ENCODE results near the gene SIGLEC11. TPM values are rescaled to one million over a fixed set of nuclear protein-coding genes. Genes with fewer than 3 reads are reported as not detected.

The SIGLEC11 gene
- polyA plus RNA-seq, 1 of the 3 experiments (the other 2 are of a cell fraction), result not detected

DNA sequence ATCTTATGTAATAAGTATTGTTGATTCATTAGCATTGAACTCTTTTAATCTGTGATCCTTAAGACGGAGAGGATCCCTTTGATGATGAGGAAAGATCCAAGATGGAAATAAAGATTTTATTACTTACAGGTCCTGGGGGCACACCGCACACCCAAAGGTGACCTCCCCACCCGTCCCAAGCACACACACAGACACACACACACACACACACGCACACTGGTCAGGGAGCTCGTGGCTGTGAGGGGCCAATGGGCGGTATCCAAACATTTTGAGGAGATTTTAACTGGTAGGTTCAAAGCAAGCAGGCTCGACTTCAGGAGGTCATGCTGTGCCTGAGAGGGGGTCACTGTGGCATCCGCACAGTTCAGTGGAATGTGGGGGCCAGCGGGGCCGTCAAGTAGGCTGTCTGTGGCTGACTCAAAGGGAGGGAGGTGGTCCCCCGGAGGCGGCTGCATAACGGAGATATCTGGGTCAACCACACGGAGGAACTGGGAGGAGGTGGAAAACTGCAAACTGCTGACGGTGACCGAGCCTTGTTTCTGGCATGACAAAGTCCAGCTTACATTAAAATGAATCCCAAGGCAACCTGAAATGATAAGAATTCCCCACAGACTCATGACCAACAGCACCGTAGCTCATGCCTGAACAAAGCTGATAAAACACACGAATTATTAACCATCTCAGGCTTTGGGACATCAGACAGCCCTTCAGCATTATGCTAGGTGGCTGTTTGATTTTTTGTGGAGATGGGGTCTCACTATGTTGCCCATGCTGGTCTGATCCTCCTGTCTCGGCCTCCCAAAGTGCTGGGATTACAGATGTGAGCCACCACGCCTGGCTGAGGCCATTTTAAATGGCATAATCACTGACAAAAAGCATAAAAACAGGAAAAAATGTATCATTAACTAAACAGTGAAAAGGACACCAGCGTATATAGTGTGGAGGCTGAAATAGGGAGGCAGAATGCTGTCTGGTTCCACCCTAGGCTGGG, 20.9 kb upstream of the SIGLEC11 start:
- no peak overlapping the region for H3K9ac ChIP-seq
- 86% methylated on average over 21 of the region's 21 CpGs for WGBS (ENCODE audit: low lambda C conversion rate)
- H3K79me2 ChIP-seq (ENCODE audit: insufficient read depth), result no peaks in the 10 kb centered on the region
- CTCF ChIA-PET, result interaction anchor here (0.9 to 9.6 kb wide), 7 partner anchors 10 to 43 kb away, joined by 3 to 94 read pairs (median 13); no protein-coding TSS in a partner anchor
- no peaks in the 10 kb centered on the region for H3K27me3 ChIP-seq (ENCODE audit: insufficient read depth)
- no peaks in the 10 kb centered on the region for H3K9me2 ChIP-seq
- H3K4me3 ChIP-seq (ENCODE audit: low read depth in 2 of 2, low read length in 1 of 2), result no peak overlapping the region
- no peak for DNase-seq
- no peaks in the 10 kb centered on the region for H3K9me3 ChIP-seq
- H2AFZ ChIP-seq (ENCODE audit: low read depth), result no peak overlapping the region
- H3K4me2 ChIP-seq, result no peak overlapping the region
- peaks cover 25% of the 10 kb centered on the region for H4K20me1 ChIP-seq (ENCODE audit: insufficient read depth)
- H3K36me3 ChIP-seq (replicated peaks in 1 of 2; ENCODE audit: control insufficient read depth in 1 of 2, insufficient read depth in 2 of 2, low read length in 1 of 2), result peaks cover 0 to 5% of the 10 kb centered on the region in 2 experiments
- H3F3A ChIP-seq (replicated peaks; ENCODE audit: insufficient read depth), result no peaks in the 10 kb centered on the region
- POLR2A ChIA-PET, result no interaction called here
- H3K4me1 ChIP-seq (ENCODE audit: control insufficient read depth in 1 of 2, insufficient read depth in 2 of 2, low read depth in 1 of 2, low read length in 1 of 2), result no peaks in the 10 kb centered on the region
- TF ChIP-seq NFIC (IDR thresholded peaks at IDR 0.05; ENCODE audit: borderline replicate concordance), result no peak
- TF ChIP-seq RCOR1 (IDR thresholded peaks at IDR 0.05; ENCODE audit: low read length), result no peak
- TF ChIP-seq ZBTB33 (IDR thresholded peaks at IDR 0.05; ENCODE audit: borderline replicate concordance, low read depth), result no peak
- TF ChIP-seq EZH2phosphoT487 (IDR thresholded peaks at IDR 0.05; ENCODE audit: borderline replicate concordance, low read depth), result no peak
- no peak overlapping the region for H3K27ac ChIP-seq (ENCODE audit: low read depth in 2 of 2, low read length in 1 of 2)

GRCh38 chr19:49978324-49978723, 17.4 kb upstream of the SIGLEC11 start:
- no peak for DNase-seq
- H3K4me3 ChIP-seq (ENCODE audit: low read depth in 2 of 2, low read length in 1 of 2), result no peak overlapping the region
- no peaks in the 10 kb centered on the region for H3K4me1 ChIP-seq (ENCODE audit: control insufficient read depth in 1 of 2, insufficient read depth in 2 of 2, low read depth in 1 of 2, low read length in 1 of 2)
- H3K9ac ChIP-seq, result no peak overlapping the region
- no peak overlapping the region for H3K27ac ChIP-seq (ENCODE audit: low read depth in 2 of 2, low read length in 1 of 2)
- ChIA-PET POLR2A (no interaction called here), CTCF (interaction anchor here (1.2 to 9.6 kb wide), 2 partner anchors 40 to 158 kb away, joined by 3 to 94 read pairs; no protein-coding TSS in a partner anchor)
- no peaks in the 10 kb centered on the region for H3K27me3 ChIP-seq (ENCODE audit: insufficient read depth)
- H3K9me3 ChIP-seq, result no peaks in the 10 kb centered on the region
- no peaks in the 10 kb centered on the region for H3K79me2 ChIP-seq (ENCODE audit: insufficient read depth)
- peaks cover 2% of the 10 kb centered on the region; the same call in 1 of the 2 replicates for H4K20me1 ChIP-seq (ENCODE audit: insufficient read depth)
- TF ChIP-seq GATA2 (CRISPR knock-in tag; IDR thresholded peaks at IDR 0.05), result no peak
- TF ChIP-seq EZH2phosphoT487 (IDR thresholded peaks at IDR 0.05; ENCODE audit: borderline replicate concordance, low read depth), result no peak
- TF ChIP-seq EP300 (IDR thresholded peaks at IDR 0.05; ENCODE audit: borderline replicate concordance in 1 of 2, low read depth in 1 of 2, low read length in 1 of 2), result no peak
- no peak for TF ChIP-seq USF2 (IDR thresholded peaks at IDR 0.05; ENCODE audit: borderline replicate concordance, low read depth, low read length)
- TF ChIP-seq JUND (IDR thresholded peaks at IDR 0.05), result no peak
- TF ChIP-seq ZBTB33 (IDR thresholded peaks at IDR 0.05; ENCODE audit: borderline replicate concordance, low read depth), result no peak
- no peaks in the 10 kb centered on the region for H3K9me2 ChIP-seq
- H3K36me3 ChIP-seq (replicated peaks in 1 of 2; ENCODE audit: control insufficient read depth in 1 of 2, insufficient read depth in 2 of 2, low read length in 1 of 2), result peaks cover 0 to 5% of the 10 kb centered on the region in 2 experiments
- H2AFZ ChIP-seq (ENCODE audit: low read depth), result no peak overlapping the region
- 77% methylated on average over 11 of the region's 11 CpGs for WGBS (ENCODE audit: low lambda C conversion rate)
- H3K4me2 ChIP-seq, result no peak overlapping the region
- H3F3A ChIP-seq (replicated peaks; ENCODE audit: insufficient read depth), result no peaks in the 10 kb centered on the region

Data from SK-N-SH (cell line).